H9 (cell line): ENCODE measurements around the gene KCNE1. TPM values are rescaled to one million over a fixed set of nuclear protein-coding genes. Genes with fewer than 3 reads are reported as not detected.

ENCODE experiments used
- DNase-seq: peaks from one replicate; pipeline ENCODE4 v3.0.0-alpha.2; 2017
- H2AFZ ChIP-seq: one replicate; pipeline ENCODE4 v1.6.1; 2013; ENCODE audit warnings: mild to moderate bottlenecking, low read length, control low read depth, moderate library complexity
- H2AK5ac ChIP-seq: 2 replicates; pipeline ENCODE4 v1.6.1; 2013; ENCODE audit warnings: low read length, control low read depth, mixed read lengths; ENCODE audit not compliant: insufficient read length
- H2BK120ac ChIP-seq: one replicate; pipeline ENCODE4 v1.6.1; 2013; ENCODE audit warnings: low read depth, mild to moderate bottlenecking, low read length, control low read depth, inconsistent platforms; ENCODE audit not compliant: poor library complexity, severe bottlenecking
- H2BK12ac ChIP-seq: 2 replicates; pipeline ENCODE4 v1.6.1; 2013; ENCODE audit warnings: low read length, control low read depth, mixed read lengths, low read depth; ENCODE audit not compliant: insufficient read length
- H2BK15ac ChIP-seq: 2 replicates; pipeline ENCODE4 v1.6.1; 2013; ENCODE audit warnings: low read depth, low read length, control low read depth
- H2BK20ac ChIP-seq: one replicate; pipeline ENCODE4 v1.6.1; 2013; ENCODE audit warnings: low read depth, mild to moderate bottlenecking, low read length, control low read depth, inconsistent platforms; ENCODE audit not compliant: poor library complexity, severe bottlenecking
- H2BK5ac ChIP-seq: 2 replicates; pipeline ENCODE4 v1.6.1; 2013; ENCODE audit warnings: low read length, control low read depth, mixed read lengths; ENCODE audit not compliant: insufficient read length
- H3K14ac ChIP-seq: 2 replicates; pipeline ENCODE4 v1.6.1; 2013; ENCODE audit warnings: low read length, control low read depth; ENCODE audit not compliant: insufficient read depth
- H3K18ac ChIP-seq: 2 replicates; pipeline ENCODE4 v1.6.1; 2013; ENCODE audit warnings: low read depth, mild to moderate bottlenecking, mixed read lengths, low read length, control low read depth; ENCODE audit not compliant: insufficient read length
- H3K23ac ChIP-seq: 2 replicates; pipeline ENCODE4 v1.6.1; 2013; ENCODE audit warnings: low read length, control low read depth, mixed read lengths, low read depth; ENCODE audit not compliant: insufficient read length
- H3K23me2 ChIP-seq: 2 replicates; pipeline ENCODE4 v1.6.1; 2013; ENCODE audit warnings: low read depth, mild to moderate bottlenecking, mixed read lengths, low read length, control low read depth; ENCODE audit not compliant: insufficient read length, poor library complexity, severe bottlenecking
- H3K27ac ChIP-seq: 2 replicates; pipeline ENCODE4 v1.5.1; 2013; ENCODE audit warnings: low read length, control low read depth, mixed read lengths, low read depth; ENCODE audit not compliant: insufficient read length
- H3K27me3 ChIP-seq: 2 replicates; pipeline ENCODE4 v1.6.1; 2013; ENCODE audit warnings: low read length, control low read depth, inconsistent platforms; ENCODE audit not compliant: insufficient read depth
- H3K4ac ChIP-seq: 2 replicates; pipeline ENCODE4 v1.6.1; 2013; ENCODE audit warnings: low read depth, mild to moderate bottlenecking, control low read depth, inconsistent platforms, low read length, moderate library complexity
- H3K4me1 ChIP-seq: 2 replicates; pipeline ENCODE4 v1.6.1; 2013; ENCODE audit warnings: low read length, control low read depth, inconsistent platforms; ENCODE audit not compliant: insufficient read depth
- H3K4me2 ChIP-seq: 2 replicates; pipeline ENCODE4 v1.6.1; 2013; ENCODE audit warnings: low read length, control low read depth, mixed read lengths; ENCODE audit not compliant: insufficient read length, insufficient read depth
- H3K56ac ChIP-seq: 2 replicates; pipeline ENCODE4 v1.6.1; 2013; ENCODE audit warnings: low read depth, mild to moderate bottlenecking, mixed read lengths, low read length, control low read depth; ENCODE audit not compliant: insufficient read length
- H3K79me1 ChIP-seq: 2 replicates; pipeline ENCODE4 v1.6.1; 2013; ENCODE audit warnings: low read depth, mild to moderate bottlenecking, moderate library complexity, low read length, control low read depth, inconsistent platforms; ENCODE audit not compliant: insufficient read depth, poor library complexity, severe bottlenecking
- H3K79me2 ChIP-seq: 2 replicates; pipeline ENCODE4 v1.6.1; 2013; ENCODE audit warnings: low read length, control low read depth, inconsistent platforms; ENCODE audit not compliant: insufficient read depth
- H3K9ac ChIP-seq: 2 replicates; pipeline ENCODE4 v1.6.1; 2013; ENCODE audit warnings: low read length, control low read depth, mixed read lengths; ENCODE audit not compliant: insufficient read length; ENCODE audit errors: extremely low read depth
- H3K9me3 ChIP-seq: one replicate; pipeline ENCODE4 v1.6.1; 2013; ENCODE audit warnings: low read depth, low read length, inconsistent platforms; ENCODE audit not compliant: control insufficient read depth
- H3T11ph ChIP-seq: one replicate; pipeline ENCODE4 v1.6.1; 2013; ENCODE audit warnings: mild to moderate bottlenecking, low read length, control low read depth, inconsistent platforms
- H4K20me1 ChIP-seq: one replicate; pipeline ENCODE4 v1.6.1; 2013; ENCODE audit not compliant: control insufficient read depth, insufficient read length, insufficient read depth
- H4K5ac ChIP-seq: 2 replicates; pipeline ENCODE4 v1.6.1; 2013; ENCODE audit warnings: low read depth, mild to moderate bottlenecking, mixed read lengths, low read length, control low read depth; ENCODE audit not compliant: insufficient read length
- H4K8ac ChIP-seq: replicated peaks from 2 replicates; pipeline ENCODE4 v1.6.1; 2013; ENCODE audit warnings: low read length, control low read depth, mixed read lengths, low read depth; ENCODE audit not compliant: insufficient read length
- H4K91ac ChIP-seq: 2 replicates; pipeline ENCODE4 v1.6.1; 2013; ENCODE audit warnings: low read depth, mild to moderate bottlenecking, moderate library complexity, mixed read lengths, low read length, control low read depth; ENCODE audit not compliant: insufficient read length
- H3K27ac Mint-ChIP-seq, 3 experiments: 2 replicates in 2 of 3; 3 replicates in 1 of 3; pipeline ENCODE4 v1.8.0; 2020 to 2021; ENCODE audit warnings: mixed read lengths in 3 of 3, mild to moderate bottlenecking in 1 of 3, moderate library complexity in 1 of 3
- H3K27me3 Mint-ChIP-seq: 2 replicates; pipeline ENCODE4 v1.8.0; 2021; ENCODE audit warnings: low read depth, mild to moderate bottlenecking, moderate library complexity, mixed read lengths
- H3K36me3 Mint-ChIP-seq, 3 experiments: 2 replicates in 2 of 3; 3 replicates in 1 of 3; pipeline ENCODE4 v1.8.0; 2020 to 2021; ENCODE audit warnings: low read depth in 3 of 3, mixed read lengths in 3 of 3; ENCODE audit not compliant: insufficient read depth in 1 of 3
- H3K4me1 Mint-ChIP-seq, 2 experiments: 2 replicates each; pipeline ENCODE4 v1.8.0; 2020; ENCODE audit warnings: mixed read lengths in 2 of 2
- H3K4me3 Mint-ChIP-seq, 2 experiments: 2 replicates in 1 of 2; 3 replicates in 1 of 2; pipeline ENCODE4 v1.8.0; 2020 to 2021; ENCODE audit warnings: mild to moderate bottlenecking in 2 of 2, mixed read lengths in 2 of 2, moderate library complexity in 1 of 2
- H3K9me3 Mint-ChIP-seq, 2 experiments: 2 replicates in 1 of 2; 3 replicates in 1 of 2; pipeline ENCODE4 v1.8.0; 2020; ENCODE audit warnings: mild to moderate bottlenecking in 2 of 2, mixed read lengths in 2 of 2, moderate library complexity in 1 of 2
- WGBS: extraction: QIAGEN DNeasy Blood & Tissue Kit; methylation state at CpG from one replicate; pipeline ENCODE4 v1.1.7; 2013; ENCODE audit warnings: missing lambda C conversion rate, low lambda C conversion rate, mixed read lengths; ENCODE audit not compliant: insufficient read length; ENCODE audit errors: extremely low coverage; 5-methylcytosine and 5-hydroxymethylcytosine counted together
- total RNA-seq: library from RNA; stranded (reverse); gene quantifications from 2 replicates; pipeline ENCODE4 v1.2.1, GENCODE V29; 2021
- TF ChIP-seq, protein P1 (sequence below): fragments of 200-600 bp; sonication (generic); conservative IDR thresholded peaks from 3 replicates; pipeline ENCODE4 v1.8.0; 2021; ENCODE audit warnings: antibody characterized with exemption, mild to moderate bottlenecking

KCNE1 gene
- total RNA-seq, 1 experiment from 2014 or later: 0.28 TPM

DNA sequence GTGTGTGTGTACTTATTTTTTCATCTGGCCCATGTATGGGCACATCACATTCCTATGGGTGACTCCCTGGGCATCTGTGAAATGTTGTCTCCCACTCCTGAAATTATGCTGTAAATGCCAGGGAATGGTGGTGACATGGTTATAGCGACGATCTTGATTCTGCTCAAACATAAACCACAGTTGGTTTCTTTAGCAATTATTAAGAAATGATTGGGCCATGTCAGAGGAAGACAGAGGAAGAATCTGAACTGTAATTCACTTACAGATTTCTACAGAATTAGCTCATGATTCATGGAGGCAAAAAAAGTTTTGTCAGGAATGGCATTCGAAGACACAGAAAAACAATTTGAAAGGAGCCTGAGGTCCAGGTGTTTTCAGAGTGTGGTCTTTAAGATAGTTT is 25.8 kb upstream of the KCNE1 start:
- Histone ChIP-seq H2BK15ac (no peak overlapping the region), H3T11ph (no peak overlapping the region), H3K79me2 (no peaks in the 10 kb centered on the region), H4K5ac (no peak overlapping the region), H3K4me2 (no peak overlapping the region), H3K4ac (no peak overlapping the region), H2BK20ac (no peak overlapping the region), H2BK5ac (no peak overlapping the region), H3K56ac (no peak overlapping the region), H3K4me1 (peaks cover 2% of the 10 kb centered on the region; the same call in 1 of the 2 replicates), H3K79me1 (no peaks in the 10 kb centered on the region), H3K27ac (no peak overlapping the region), H4K91ac (no peak overlapping the region), H4K8ac (no peak overlapping the region), H3K27me3 (no peaks in the 10 kb centered on the region), H3K9me3 (no peaks in the 10 kb centered on the region), H2BK12ac (no peak overlapping the region), H2AFZ (no peak overlapping the region), H2BK120ac (no peak overlapping the region), H2AK5ac (no peak overlapping the region), H3K14ac (no peak overlapping the region), H4K20me1 (no peaks in the 10 kb centered on the region), H3K23ac (no peak overlapping the region), H3K9ac (no peak overlapping the region), H3K23me2 (no peaks in the 10 kb centered on the region), H3K18ac (no peak overlapping the region)
- WGBS: no CpG with 5 or more reads among the region's 3 CpGs
- DNase-seq: no peak
- Mint-ChIP-seq H3K4me3 (no peak overlapping the region), H3K4me1 (peaks cover 11 to 12% of the 10 kb centered on the region in 2 experiments), H3K9me3 (peaks cover 0 to 1% of the 10 kb centered on the region in 2 experiments; a peak in 2 of 5 replicates), H3K27ac (no peak overlapping the region), H3K36me3 (no peaks in the 10 kb centered on the region; a peak in 1 of 7 replicates), H3K27me3 (peaks cover 2% of the 10 kb centered on the region)
- TF ChIP-seq, protein P1, sequence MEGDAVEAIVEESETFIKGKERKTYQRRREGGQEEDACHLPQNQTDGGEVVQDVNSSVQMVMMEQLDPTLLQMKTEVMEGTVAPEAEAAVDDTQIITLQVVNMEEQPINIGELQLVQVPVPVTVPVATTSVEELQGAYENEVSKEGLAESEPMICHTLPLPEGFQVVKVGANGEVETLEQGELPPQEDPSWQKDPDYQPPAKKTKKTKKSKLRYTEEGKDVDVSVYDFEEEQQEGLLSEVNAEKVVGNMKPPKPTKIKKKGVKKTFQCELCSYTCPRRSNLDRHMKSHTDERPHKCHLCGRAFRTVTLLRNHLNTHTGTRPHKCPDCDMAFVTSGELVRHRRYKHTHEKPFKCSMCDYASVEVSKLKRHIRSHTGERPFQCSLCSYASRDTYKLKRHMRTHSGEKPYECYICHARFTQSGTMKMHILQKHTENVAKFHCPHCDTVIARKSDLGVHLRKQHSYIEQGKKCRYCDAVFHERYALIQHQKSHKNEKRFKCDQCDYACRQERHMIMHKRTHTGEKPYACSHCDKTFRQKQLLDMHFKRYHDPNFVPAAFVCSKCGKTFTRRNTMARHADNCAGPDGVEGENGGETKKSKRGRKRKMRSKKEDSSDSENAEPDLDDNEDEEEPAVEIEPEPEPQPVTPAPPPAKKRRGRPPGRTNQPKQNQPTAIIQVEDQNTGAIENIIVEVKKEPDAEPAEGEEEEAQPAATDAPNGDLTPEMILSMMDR: no peak
